EH (cell line): ENCODE results near the gene DTNA.

ENCODE experiments used
- DNase-seq: peaks from one replicate; pipeline ENCODE4 v3.0.0-alpha.2; 2015; ENCODE audit warnings: low read depth

Gene DTNA

DNA sequence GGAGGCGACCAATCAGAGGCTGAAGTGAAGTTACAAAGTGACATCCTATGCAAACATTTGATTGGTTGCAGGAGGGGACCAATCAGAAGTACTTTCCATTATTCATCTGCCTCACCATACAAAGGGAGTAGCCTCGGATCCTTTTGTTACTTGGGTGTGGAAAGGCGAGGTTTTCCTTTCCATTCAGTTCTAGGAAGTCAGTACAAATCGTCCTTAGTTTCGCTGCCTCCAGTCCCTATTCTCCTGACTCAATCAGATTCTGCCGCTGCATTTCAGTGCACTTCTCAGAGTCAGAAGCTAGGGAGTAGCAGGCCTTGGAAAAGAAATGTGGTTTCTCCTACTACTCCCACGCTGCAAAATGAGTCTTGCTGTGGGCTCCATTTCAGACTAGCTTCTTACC is 149.4 kb downstream of the DTNA start:
- no peak for DNase-seq

DNA sequence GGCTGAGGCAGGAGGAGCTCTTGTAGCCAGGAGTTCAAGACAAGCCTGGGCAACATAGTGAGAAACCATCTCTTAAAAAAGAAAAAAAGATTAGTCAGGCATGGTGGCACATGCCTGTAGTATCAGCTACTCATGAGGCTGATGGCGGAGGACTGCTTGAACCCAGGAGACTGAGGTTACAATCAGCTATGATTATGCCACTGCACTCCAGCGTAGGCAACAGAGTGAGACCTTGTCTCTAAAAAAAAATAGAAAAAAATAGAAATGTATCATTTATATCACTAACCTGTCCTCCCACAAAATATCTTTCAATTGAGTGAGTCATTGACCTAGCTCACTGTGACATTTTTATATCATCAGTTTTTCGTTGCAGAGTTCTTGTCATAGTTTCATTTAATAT is 152.5 kb downstream of the DTNA start:
- no peak for DNase-seq

DNA sequence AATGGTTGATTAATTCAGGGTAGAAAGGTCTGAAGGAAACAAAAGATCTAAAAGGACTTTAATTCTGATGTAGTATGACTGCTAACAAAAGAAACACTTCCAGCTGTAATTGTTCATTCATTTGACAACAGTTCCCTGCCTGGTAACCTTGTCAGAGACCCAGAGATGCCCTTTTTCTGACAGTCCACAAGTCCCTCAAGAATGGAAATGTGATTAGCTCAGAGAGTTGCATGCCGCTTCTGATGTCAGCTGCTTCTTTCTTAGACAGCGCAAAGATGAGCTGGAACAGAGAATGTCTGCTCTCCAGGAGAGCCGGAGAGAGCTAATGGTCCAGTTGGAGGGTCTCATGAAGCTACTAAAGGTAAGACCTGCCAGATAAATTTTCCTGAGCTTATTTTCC is 153.6 kb downstream of the DTNA start:
- no peak for DNase-seq

DNA sequence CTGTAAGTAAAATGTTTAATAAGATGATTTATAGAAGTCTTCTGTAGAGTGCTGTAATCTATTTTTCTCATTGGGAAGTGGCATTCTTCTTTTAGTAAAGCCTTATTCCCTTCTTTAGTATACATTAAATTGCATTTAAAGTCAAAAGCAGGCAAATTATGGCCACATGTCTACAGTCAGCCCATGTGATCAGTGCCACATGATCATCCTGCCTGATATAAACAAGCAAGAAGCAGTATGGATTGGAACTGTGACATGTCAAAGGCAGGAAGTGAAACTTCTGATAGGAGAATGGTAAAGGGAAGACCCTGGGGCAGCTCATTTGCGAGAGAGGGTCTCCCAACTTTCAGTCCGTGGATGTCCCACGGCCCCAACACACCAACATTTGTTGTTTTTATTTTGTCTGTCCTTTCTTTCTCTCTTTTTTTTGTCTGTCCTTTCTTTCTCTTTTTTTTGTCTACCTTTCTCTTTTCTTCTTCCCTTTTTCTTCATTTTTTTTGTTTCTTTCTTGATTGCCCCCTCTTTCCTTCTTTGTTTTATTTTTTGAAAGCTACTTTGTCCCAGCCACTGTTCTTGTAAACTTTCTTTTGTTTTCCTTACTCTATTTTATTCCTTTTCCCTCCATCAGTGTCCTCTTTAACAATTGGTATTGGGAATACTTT is 154.9 kb downstream of the DTNA start:
- DNase-seq, result no peak

DNA sequence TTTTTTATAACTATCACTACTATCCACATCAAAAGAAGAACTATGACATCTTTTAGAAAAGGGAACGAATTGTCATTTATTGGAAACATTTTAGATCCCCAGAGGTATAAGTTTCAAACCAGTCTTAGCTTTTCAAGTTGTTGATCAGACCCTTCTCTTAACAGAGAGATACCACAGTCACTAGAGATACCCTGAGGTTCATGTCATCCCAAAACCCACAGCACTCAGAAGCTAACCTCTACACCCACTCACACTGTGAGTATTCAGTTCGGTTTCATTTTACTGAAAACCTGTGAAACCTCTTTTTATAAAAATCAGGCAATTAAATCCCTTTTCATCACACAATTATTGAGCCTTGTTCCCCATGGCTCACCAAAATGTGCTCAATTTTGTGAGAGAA is 156.2 kb downstream of the DTNA start:
- DNase-seq, result no peak

DNA sequence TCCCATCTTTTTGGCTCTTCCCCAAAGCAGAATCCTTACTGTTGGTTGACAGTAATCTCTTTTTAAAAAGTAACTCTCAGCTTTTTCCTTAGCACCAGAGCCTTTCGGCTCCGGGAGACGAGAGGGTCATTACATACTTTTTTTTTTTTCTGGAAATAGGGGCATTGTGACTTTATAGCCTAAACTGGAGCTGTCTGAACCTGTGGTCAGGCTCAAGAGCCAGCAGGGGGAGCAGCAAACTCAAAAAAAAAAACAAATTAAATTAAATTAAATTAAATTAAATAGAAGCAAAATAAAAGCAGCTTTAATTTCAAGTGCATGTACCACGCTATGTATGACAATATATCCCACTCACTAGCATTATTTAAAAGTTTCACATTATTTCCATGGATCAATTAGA is 156.6 kb downstream of the DTNA start:
- peak; percentile 11 for DNase-seq

DNA sequence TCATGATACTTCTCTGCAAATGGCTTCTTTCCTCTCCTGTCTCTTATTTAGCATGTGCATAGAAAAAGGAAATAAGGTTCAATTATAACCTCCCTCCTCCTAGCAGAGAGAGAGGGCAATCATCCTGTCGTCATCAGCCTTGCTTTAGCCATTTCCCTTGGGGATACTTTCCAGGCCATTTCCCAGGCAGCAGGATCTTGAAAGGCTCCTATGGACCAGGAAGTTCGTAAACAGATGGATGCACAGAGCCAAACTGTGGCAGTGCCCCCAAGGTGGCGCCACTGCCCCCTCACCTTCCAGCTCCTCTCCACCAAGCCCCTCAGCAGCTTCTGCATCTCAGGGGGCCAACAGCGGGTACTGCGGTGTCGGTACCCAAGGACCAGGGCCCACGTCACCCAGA is 157.4 kb downstream of the DTNA start:
- no peak for DNase-seq

DNA sequence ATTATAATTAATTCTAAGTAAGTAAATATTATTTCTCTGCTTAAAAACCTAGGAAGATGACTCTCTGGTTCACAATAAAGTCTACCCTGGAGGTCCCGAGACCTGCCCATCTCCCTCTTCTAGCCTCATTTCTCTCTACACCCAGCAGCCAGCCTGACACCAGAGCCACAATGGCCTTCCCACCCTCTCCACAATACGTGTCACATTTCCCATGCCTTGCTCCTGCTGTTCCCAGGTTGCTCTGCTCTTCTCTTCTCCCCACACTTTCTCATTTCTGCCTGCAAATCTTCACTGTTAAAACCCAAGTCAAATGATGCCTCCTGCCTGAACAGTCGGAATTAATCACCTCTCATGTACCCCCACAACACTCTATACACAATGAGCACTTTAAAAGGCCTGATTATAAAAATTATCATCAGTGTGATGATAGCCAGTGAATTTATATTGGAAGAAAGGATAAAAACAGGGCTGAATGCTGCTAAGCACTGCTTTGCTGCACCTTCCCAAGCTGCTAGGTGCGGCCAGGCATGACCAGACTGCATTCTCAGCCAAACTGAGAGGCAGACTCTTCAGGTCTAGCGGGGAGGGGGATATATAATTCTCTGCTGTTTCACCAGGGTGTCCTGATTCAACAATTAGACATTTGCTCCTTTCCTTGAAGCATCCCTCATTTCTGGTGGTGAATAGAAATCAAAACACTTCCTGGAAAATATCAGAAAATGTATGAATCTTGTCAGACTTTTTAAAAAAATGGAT is 160.6 kb downstream of the DTNA start:
- no peak for DNase-seq

DNA sequence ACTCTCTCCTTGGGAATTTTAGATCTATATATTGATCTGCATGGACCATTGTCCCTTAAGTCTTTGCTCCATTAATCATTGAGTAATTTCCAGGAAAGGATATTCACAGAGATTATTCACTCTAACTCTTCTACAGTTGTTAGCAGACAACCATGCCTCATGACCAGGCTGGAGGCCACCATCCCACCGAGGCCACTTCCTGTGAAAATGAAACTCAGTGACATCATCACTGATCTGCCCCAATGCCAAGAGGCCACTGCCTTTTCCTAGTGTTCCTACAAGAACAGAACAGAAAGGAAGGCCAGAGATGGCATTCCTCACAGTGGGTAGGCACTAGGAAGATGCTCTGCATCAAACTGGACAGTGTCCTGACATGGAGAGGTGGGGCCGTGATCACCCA is 161.3 kb downstream of the DTNA start:
- peak; percentile 12 for DNase-seq

DNA sequence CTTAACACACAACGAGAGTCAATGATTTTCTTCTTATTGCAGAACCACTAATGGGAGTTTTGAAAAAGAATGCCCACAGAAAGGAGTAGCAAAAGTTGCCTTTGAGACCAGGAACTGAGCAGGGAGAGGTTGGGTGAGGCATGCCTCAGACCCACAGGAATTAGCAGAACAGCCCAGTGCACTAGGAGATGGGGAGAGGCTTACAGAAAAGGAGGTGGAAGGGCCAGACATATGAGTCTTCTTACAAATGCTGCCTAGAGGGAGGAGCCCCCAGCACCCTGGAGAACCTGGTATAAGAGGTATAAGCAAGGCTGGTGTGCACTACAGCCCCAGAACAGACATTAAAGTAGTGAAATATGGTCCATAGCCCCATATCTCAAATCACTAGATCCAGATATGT is 162.0 kb downstream of the DTNA start:
- no peak for DNase-seq

DNA sequence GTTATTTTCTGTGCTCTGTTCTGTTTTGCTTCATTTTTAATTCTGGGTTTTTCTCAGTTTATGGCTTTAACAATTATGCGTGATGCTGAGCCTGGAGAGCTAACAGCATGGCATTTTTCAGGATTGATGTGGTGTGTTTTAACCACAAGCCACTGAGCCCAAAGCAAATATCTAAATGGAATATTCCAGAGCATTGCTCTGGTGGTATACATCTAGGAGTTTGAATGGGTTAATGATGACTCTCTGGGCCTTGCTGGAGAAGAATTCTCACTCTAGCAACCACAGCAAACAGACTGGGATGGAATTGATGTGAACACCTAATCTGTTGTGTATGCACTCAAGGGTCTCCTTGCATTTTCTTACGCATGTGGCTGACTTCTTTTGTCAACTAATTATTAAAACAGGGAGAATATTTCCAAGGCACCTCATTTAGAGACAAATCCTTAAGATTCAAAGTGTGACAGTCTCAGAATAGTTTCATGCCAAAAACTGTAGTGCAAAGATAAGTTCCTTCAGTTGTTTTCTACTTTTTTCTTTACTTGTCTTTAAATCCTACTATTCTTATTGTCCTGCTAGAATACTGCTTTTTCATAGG is 164.0 kb downstream of the DTNA start:
- no peak for DNase-seq

DNA sequence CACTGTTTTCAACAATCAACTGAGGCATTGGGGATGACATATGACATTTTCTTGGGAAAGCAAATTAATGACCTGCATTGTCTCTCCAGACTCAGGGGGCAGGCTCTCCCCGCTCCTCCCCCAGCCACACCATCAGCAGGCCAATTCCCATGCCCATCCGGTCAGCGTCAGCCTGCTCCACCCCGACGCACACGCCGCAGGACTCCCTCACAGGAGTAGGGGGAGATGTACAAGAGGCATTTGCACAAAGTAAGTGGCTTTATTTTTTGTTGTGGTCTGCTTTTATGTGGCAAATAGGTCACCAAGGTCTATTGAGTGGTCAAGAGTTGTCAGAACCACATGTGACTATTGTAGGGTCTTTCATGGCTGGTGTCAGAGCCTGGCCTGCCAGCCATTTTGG is 165.1 kb downstream of the DTNA start:
- DNase-seq, result no peak

DNA sequence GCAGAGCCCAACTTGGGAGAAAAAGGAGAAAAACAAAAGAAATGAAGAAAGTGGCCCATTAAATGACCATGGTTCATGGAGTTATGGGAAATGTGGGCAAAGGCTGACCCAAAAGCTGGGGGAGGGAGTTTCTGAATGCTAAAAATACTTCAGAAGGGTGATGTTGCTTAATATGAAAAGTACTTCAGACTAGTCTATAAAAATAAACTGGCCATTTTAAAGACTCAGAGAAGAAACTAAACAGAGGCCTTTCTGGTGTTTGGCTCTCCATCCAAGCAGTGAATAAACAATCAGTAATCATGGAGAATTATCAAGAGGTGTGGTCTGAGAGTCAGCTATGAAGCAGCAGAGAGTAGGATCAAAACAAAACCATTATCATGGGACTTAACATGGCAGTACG is 170.3 kb downstream of the DTNA start:
- no peak for DNase-seq

DNA sequence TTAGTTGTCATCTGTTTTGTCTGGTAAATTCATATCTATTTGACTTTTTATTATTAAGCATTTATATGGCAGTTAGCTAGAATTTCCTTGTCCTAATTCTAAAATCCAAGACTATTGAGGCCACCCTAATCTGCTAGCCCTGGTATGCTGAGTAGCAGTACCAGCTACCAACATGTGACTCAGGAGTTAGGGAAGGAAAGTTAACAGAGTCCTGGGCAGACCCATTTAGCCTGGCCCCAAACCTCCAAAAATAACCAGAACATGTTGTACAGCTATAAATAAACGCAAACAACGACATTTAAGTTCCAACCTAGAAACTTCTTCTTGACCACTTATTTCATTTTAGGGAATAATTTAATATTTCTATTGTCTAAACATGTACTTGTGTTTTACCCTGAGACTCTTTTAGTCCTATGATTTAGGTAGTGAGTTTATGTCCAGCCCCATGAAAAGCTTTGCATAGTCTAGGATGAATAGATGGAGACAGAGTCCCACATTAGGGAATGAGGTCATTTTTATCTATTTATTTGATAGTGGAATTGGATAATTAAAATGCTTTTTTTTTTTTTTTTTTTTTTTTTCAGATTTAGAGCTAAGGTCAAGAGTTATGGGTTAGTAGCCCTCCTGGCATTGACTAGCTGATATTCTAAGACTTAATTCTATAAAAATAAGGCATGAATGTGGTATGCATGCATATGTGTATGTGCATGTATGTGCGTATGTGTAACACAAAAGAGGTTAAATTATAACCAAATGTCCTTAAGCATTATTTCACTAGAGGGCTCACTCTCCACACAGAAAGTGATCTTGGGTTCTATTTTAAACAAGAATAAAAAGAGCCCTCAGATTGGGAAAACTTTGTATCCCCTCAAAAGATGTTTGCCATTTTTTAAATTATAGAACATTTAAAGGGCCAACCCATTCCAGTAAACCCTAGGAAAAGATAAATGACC is 171.1 kb downstream of the DTNA start:
- peak; percentile 7 for DNase-seq

DNA sequence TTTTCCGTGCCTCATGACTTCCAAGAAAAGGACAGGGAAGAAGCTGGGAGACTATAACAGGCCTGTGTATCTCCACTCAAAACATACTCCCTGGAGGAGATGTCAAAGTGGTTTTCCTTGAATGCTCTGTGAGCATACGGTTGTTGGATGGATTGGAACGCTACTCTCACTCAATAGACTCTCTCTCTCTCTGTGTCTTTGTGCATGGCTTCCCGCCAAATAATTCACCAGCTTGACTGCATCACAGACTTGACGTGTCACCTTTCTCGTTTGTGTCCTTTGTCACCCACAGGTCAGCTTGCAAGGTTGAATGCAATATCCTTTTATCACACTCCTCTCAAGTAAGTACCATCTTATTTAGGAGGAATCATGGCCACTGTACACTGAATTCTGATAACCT is 174.3 kb downstream of the DTNA start:
- DNase-seq, result no peak

DNA sequence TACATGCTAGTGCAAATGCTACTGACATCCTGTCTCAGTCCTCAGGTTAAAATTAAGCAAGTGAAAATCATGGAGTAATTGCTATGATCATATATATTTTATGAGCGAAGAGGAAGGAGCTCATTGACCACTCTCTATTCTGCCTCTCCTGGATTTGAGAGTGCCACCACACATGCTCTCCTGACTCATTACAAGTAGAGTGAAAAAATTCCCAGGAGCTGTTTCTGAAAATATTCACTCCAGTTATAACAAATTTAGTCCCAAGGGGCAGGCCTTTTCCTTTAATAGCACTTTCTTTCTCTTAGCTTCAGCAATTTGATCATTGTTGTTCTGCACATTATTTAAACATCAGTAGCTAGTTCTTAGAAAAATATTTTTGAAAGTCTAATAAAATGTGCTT is 176.1 kb downstream of the DTNA start:
- DNase-seq, result no peak

DNA sequence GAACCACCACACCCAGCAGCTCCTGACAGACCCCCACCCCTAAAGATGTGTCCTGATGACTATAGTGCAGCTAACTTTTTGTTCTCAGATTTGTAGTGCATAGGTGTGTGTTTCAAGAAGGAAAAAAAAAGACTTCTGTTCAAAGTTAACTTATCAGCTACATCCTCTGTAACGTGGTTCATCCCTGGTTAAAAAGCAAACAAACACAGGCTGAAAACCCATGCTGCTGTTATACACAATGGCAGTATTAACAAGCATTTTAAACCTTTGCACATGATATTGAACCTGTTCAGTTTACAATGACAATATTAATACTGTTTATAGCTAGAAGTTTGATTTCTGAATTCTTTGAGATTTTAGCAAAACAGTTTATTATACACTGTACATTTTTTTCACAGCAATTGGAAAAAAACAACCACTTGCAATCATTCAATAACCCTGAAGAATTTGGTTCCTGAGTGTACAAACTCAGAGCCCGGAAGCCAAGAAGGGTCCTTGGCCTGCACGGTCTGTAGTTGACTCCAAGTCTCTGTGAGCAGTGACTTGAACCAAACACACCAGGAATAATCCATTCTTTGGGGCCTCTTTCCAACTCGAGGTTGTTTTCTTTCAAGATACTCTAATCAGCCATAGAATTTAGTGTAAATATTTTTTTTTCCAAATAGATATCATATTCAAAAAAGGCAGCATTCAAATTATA is 177.9 kb downstream of the DTNA start:
- no peak for DNase-seq

DNA sequence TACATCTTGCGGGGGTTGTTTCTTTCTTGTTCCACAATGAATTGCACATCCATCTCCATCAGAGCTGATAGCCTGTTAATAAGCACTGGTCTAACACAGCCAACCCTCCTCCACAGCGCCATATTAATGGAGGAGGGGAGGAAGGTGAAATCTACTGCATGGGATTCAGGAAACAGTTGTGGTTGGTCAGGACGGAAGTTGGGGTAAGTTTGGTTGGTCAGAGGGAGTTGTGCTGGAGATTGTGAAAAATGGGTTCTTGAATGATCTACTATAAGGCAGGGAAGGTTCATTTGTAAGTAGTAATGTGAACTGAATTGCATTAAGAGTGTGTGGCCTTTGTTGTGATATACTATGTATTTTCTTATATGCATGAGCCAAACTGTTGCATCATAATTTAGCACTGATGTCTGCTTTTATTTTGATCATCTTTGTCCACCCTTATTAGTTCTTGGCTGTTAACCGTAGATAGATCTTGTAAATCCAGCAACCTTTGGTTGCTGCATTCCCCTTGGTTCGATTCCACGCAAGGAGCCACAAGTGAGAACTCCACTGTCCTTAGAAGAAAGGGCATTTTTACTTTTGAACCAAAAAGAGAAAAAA is 180.5 kb downstream of the DTNA start:
- DNase-seq, result no peak

DNA sequence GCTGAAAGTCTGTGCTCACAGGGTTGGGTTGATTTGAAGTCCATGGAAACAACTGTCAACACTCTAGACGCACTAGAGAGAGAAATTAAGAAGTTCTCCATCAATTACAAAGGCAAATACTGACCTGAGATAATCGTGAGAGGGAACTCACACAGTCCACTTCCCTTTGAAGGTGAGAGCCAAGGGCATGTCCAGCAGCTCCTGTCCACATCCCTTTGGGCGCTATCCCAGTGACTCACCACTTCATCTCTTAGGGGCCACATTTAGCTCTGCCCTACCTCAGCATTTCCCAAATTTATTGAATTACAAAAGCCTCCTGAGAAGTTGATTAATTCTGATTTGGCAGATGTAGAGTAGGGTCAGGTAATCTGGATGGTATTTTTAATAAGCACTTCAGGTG is 182.3 kb downstream of the DTNA start:
- DNase-seq, result no peak

DNA sequence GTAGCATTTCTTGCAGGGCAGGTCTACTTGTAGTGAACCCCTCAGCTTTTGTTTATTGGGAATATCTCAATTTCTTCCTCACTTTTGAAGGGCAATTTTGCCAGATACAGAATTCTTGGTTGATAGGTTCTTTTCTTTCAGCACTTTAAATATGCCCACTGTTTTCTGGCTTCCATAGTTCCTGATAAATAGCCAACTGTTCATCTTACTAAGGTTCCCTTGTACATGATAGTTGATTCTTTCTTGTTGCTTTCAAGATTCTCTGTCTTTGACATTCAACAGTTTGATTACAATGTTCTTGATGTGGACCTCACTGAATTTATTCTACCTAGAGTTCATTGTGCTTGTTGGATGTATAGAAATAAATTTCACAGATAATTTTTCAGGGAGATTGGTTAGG is 183.1 kb downstream of the DTNA start:
- no peak for DNase-seq

DNA sequence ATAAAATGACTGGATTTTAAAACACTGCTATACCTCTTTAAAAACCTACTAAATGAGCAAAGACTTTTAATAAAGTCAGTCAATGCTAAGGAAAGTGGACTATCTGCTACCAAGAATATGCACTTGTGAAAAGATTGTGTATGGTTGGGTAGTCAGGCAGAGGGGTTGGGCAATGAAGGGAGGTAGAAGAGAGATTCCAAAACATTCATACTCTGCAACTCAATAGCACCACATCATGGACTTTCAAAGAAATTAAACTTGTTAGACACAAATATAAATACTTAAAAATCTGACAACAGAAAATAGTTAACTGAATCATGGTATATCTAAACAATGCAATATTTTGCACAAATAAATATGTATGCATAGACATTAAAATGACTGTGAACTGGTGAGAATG is 191.2 kb downstream of the DTNA start:
- DNase-seq, result no peak
